Lung (tissue), 12 donors: ENCODE data around the gene TMCC2. TPM values are rescaled to one million over a fixed set of nuclear protein-coding genes. Genes with fewer than 3 reads are reported as not detected.

Experiments
- ATAC-seq: fragments of 200-7000 bp; cut with Tn5 transposase; one replicate; pipeline ENCODE4 v1.9.1; 2020; ENCODE audit warnings: moderate number of reproducible peaks; ENCODE audit not compliant: insufficient read depth, low FRiP score
- DNase-seq, 3 donors: peaks; one replicate each; pipeline ENCODE4 v3.0.0-alpha.2; 2013 to 2017
- H3K27ac ChIP-seq, 2 donors: one replicate each; pipeline ENCODE4 v1.5.1; 2013; ENCODE audit warnings: mild to moderate bottlenecking in 2 of 2, moderate library complexity in 2 of 2, control low read depth in 1 of 2, inconsistent platforms in 1 of 2, low read depth in 1 of 2, low read length in 1 of 2
- H3K27me3 ChIP-seq, 3 donors: one replicate each; pipeline ENCODE4 v1.5.1; 2013; ENCODE audit warnings: low read length in 2 of 3; ENCODE audit not compliant: control insufficient read depth in 3 of 3, insufficient read depth in 3 of 3
- H3K36me3 ChIP-seq, 4 donors: one replicate each; pipeline ENCODE4 v1.5.1; 2013; ENCODE audit warnings: low read length in 4 of 4, mild to moderate bottlenecking in 1 of 4, moderate library complexity in 1 of 4; ENCODE audit not compliant: control insufficient read depth in 4 of 4, insufficient read depth in 4 of 4
- H3K4me1 ChIP-seq, 5 donors: one replicate each; pipeline ENCODE4 v1.5.1; 2013; ENCODE audit warnings: low read length in 5 of 5, mild to moderate bottlenecking in 2 of 5, moderate library complexity in 1 of 5; ENCODE audit not compliant: control insufficient read depth in 5 of 5, insufficient read depth in 5 of 5
- H3K4me3 ChIP-seq: one replicate; pipeline ENCODE4 v1.5.1; 2013; ENCODE audit warnings: mild to moderate bottlenecking, control low read depth, moderate library complexity
- H3K9ac ChIP-seq, 2 donors: one replicate each; pipeline ENCODE4 v1.5.1; 2013; ENCODE audit warnings: low read length in 2 of 2, control low read depth in 1 of 2; ENCODE audit not compliant: insufficient read depth in 1 of 2
- H3K9me3 ChIP-seq, 4 donors: one replicate each; pipeline ENCODE4 v1.5.1; 2013; ENCODE audit warnings: low read length in 3 of 4, mild to moderate bottlenecking in 1 of 4, moderate library complexity in 1 of 4; ENCODE audit not compliant: control insufficient read depth in 4 of 4, insufficient read depth in 3 of 4
- whole genome bisulfite sequencing, 2 donors: extraction: QIAGEN DNeasy Blood & Tissue Kit; methylation state at CpG; one replicate each; pipeline ENCODE4 v1.1.7; 2013; 5-methylcytosine and 5-hydroxymethylcytosine counted together
- polyA plus RNA-seq, 2 donors: library from polyadenylated mRNA; stranded (reverse); fragments of 200-250 nt; gene quantifications; one replicate each; pipeline ENCODE4 v1.2.1, GENCODE V29; 2013
- total RNA-seq, 2 donors: library from RNA; depleted of rRNA in 1 of 2; stranded (reverse); fragments of >200 nt in 1 of 2; gene quantifications; one replicate each; pipeline ENCODE4 v1.2.1, GENCODE V29; 2014 to 2021
- TF ChIP-seq, protein P1 (sequence below): IDR thresholded peaks from 2 replicates; pipeline ENCODE4 v1.5.1; 2012; ENCODE audit warnings: mild to moderate bottlenecking; ENCODE audit errors: control extremely low read depth, extremely low read depth
- donor health status: control.
- donor health status: control.
- donor health status: Bipolar disorder and iron deficiency.
- donor health status: healthy.
- donor health status: DM: yes; HTN: yes; CAD: no.

TMCC2 gene
- total and polyA plus RNA-seq, 4 donors: 1.9 to 27.0 (median 2.4) TPM

DNA sequence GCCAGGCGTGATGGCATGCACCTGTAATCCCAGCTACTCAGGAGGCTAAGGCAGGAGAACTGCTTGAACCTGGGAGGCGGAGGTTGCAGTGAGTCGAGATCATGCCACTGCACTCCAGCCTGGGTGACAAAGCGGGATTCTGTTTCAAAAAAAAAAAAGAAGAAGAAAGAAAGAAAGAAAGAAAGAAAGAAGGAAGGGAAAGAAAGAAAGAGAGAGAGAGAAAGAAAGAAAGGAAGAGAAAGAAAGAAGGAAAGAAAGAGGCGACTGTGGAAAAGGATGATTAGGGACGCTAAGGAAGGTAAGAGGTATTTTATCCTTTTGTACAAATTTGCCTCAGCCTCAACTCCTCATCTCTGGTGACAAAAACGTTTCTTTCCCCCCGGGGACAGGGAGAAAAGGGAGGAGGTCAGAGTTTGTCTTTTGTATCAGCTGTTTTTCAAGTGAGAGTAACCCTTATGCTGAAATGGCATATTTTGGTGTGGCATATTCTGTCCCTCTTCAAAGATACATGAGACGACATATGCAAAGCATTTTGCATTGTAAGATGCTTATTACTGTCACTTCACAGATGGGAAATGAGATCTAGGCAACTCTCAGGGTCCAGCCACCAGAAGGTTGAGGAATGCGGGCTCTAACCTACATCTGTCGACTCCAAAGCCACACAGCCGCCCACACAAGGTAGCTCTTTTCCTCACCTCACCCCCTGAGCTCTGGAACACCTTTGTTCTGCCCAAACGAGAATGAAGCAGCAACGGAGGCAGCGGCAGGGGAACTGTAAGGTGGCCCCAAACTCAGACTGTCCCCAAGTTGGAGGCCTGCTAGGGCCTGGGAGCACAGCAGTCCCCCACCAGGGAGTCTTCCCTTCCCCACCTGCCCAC, 55.8 kb downstream of the TMCC2 start:
- TF ChIP-seq, protein P1, sequence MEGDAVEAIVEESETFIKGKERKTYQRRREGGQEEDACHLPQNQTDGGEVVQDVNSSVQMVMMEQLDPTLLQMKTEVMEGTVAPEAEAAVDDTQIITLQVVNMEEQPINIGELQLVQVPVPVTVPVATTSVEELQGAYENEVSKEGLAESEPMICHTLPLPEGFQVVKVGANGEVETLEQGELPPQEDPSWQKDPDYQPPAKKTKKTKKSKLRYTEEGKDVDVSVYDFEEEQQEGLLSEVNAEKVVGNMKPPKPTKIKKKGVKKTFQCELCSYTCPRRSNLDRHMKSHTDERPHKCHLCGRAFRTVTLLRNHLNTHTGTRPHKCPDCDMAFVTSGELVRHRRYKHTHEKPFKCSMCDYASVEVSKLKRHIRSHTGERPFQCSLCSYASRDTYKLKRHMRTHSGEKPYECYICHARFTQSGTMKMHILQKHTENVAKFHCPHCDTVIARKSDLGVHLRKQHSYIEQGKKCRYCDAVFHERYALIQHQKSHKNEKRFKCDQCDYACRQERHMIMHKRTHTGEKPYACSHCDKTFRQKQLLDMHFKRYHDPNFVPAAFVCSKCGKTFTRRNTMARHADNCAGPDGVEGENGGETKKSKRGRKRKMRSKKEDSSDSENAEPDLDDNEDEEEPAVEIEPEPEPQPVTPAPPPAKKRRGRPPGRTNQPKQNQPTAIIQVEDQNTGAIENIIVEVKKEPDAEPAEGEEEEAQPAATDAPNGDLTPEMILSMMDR: no peak
- Histone ChIP-seq H3K27ac (no peak overlapping the region), H3K27me3 (no peaks in the 10 kb centered on the region), H3K4me3 (no peak overlapping the region), H3K4me1 (peaks cover 0 to 16% (median 11%) of the 10 kb centered on the region in 5 donors), H3K36me3 (no peaks in the 10 kb centered on the region), H3K9me3 (no peaks in the 10 kb centered on the region), H3K9ac (no peak overlapping the region)
- WGBS, 2 donors: 85 to 89% methylated on average over 15 of the region's 15 CpGs
- ATAC-seq (no peak), DNase-seq (no peak)

DNA sequence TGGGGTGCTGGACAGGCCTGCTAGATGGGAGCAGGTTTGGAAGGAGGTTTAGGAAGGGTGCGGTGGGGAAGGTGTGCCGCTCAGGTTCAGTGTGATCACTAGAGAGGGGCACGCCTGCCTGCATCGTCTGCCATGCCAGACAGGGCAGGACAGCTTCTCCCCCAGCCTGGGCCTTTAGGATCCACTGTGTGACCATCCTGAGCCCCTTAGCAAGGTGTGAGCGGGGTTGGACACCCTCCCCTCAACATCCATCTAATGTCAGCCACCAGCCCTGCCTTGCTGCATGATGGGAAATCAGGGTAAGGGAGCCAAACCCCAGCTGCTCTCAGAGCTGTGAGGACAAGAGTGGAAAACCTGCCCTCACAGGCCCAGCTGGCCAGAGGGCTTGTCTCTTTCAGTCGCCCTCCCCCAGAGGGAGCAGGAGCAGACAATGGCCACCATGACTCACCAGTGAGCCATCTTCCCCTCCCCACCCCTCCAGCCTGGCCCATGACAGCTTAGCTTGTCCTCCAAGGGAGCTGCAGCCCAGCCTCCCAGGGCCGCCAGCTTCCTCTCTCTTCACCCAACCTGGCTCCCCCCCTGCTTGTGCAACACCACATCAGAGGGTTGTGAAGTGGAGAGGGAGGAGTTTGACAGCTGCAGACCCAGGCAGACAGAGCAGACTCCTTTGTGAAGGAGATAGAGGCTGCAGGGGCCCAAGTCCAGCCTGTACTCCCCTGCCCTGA, 56.8 kb downstream of the TMCC2 start:
- ATAC-seq (peak; percentile 92), DNase-seq (peak; percentile 65 to 84 (median 65))
- H3K27me3 ChIP-seq: no peaks in the 10 kb centered on the region
- H3K4me3 ChIP-seq: no peak overlapping the region
- 65 to 71% methylated on average over 7 of the region's 7 CpGs for WGBS, 2 donors
- no peaks in the 10 kb centered on the region for H3K36me3 ChIP-seq
- H3K9ac ChIP-seq: no peak overlapping the region
- TF ChIP-seq, protein P1: no peak
- peak overlapping the region in 1 of 2 donors; percentile 50 for H3K27ac ChIP-seq
- no peaks in the 10 kb centered on the region for H3K9me3 ChIP-seq
- H3K4me1 ChIP-seq: peaks cover 0 to 16% (median 11%) of the 10 kb centered on the region in 5 donors

DNA sequence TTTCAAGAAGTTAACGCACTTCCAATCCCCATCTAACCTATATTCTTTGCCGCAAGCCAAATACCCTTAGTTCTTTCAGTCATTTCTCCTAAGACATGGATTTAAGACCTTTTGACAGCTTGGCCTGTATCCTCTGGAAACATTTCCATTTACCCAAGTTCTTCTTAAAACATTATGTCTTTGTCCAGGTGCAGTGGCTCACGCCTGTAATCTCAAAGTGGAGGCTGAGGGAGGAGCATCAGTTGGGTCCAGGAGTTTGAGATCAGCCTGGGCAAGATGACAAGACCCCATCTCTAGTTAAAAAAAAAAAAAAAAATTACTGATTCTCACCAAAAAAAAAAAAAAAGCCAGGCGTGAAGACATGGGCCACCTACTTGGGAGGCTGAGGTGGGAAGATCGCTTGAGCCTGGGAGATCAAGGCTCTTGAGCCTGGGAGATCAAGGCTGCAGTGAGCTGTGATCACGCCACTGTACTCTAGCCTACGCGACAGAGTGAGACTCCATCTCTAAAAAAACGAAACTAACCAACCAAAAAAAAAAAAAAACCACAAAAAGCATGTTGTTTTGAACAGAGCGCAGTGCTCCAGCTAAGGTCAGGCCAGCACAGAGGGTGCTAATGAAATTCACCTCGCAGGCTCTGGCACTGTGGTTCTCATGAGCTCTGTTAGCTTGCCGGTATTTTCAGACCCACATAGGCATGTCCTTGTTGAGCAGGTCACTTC, 57.8 kb downstream of the TMCC2 start:
- DNase-seq (no peak), ATAC-seq (no peak)
- Histone ChIP-seq H3K27ac (peak overlapping the region in 1 of 2 donors; percentile 21), H3K4me3 (no peak overlapping the region), H3K4me1 (peaks cover 0 to 16% (median 11%) of the 10 kb centered on the region in 5 donors), H3K36me3 (no peaks in the 10 kb centered on the region), H3K27me3 (no peaks in the 10 kb centered on the region), H3K9me3 (no peaks in the 10 kb centered on the region), H3K9ac (no peak overlapping the region)
- 40 to 49% methylated on average over 12 of the region's 12 CpGs for WGBS, 2 donors
- TF ChIP-seq, protein P1: no peak
